H1 (cell line): ENCODE measurements around the gene NRIP2. TPM values are rescaled to one million over a fixed set of nuclear protein-coding genes. Genes with fewer than 3 reads are reported as not detected.

Source experiments
- CTCF ChIA-PET: fragments of 300-600 bp; sonication (Branson Sonifier 250); formaldehyde crosslinking; loops from one replicate; lab custom pipeline; 2021; ENCODE audit not compliant: partially characterized antibody; lab: Charles Lee
- POLR2A ChIA-PET: fragments of 300-600 bp; sonication (Branson Sonifier 250); formaldehyde crosslinking; loops from one replicate; lab custom pipeline; 2021; ENCODE audit warnings: inconsistent platforms; ENCODE audit not compliant: partially characterized antibody; lab: Charles Lee
- DNase-seq, 2 experiments: peaks; one replicate each; pipeline versions ENCODE4 v3.0.0 to v3.0.0-alpha.2; 2010 to 2022; ENCODE audit warnings: low spot score in 2 of 2, low read depth in 1 of 2, mixed read lengths in 1 of 2
- FAIRE-seq: peaks from 2 replicates; lab custom pipeline; 2011; peaks lifted over from hg19 to GRCh38; lab: Jason Lieb, UNC
- H2AFZ ChIP-seq: 2 replicates; pipeline ENCODE4 v1.8.1; 2012; ENCODE audit warnings: low read length, inconsistent platforms
- H2AK5ac ChIP-seq: 2 replicates; pipeline ENCODE4 v1.6.1; 2013; ENCODE audit warnings: low read depth, low read length
- H2BK120ac ChIP-seq: replicated peaks from 2 replicates; pipeline ENCODE3; 2013; ENCODE audit warnings: low read depth, low read length, inconsistent platforms
- H2BK12ac ChIP-seq: 2 replicates; pipeline ENCODE4 v1.6.1; 2013; ENCODE audit warnings: low read depth, low read length
- H2BK15ac ChIP-seq: 2 replicates; pipeline ENCODE4 v1.6.1; 2013; ENCODE audit warnings: low read length
- H2BK20ac ChIP-seq: 2 replicates; pipeline ENCODE4 v1.6.1; 2013; ENCODE audit warnings: low read length
- H2BK5ac ChIP-seq: 2 replicates; pipeline ENCODE4 v1.6.1; 2013; ENCODE audit warnings: low read depth, low read length
- H3K14ac ChIP-seq: 2 replicates; pipeline ENCODE4 v1.6.1; 2013; ENCODE audit warnings: inconsistent platforms; ENCODE audit not compliant: insufficient read length
- H3K18ac ChIP-seq: 2 replicates; pipeline ENCODE4 v1.6.1; 2013; ENCODE audit warnings: low read length; ENCODE audit errors: extremely low read depth
- H3K23ac ChIP-seq: 2 replicates; pipeline ENCODE4 v1.6.1; 2013; ENCODE audit warnings: inconsistent platforms; ENCODE audit not compliant: insufficient read length
- H3K23me2 ChIP-seq: 2 replicates; pipeline ENCODE4 v1.6.1; 2013; ENCODE audit warnings: low read depth, low read length
- H3K27ac ChIP-seq: 2 replicates; pipeline ENCODE4 v1.6.1; 2011; ENCODE audit warnings: low read depth, low read length, inconsistent platforms
- H3K27me3 ChIP-seq, 4 experiments: replicated peaks in 1 of 4; 1 replicate in 1 of 4; 2 replicates in 3 of 4; pipeline versions ENCODE4 v1.6.1 to v1.8.1; 2011 to 2013; ENCODE audit warnings: low read length in 3 of 4, mild to moderate bottlenecking in 3 of 4, inconsistent platforms in 2 of 4, mixed read lengths in 2 of 4, moderate library complexity in 1 of 4; ENCODE audit not compliant: control insufficient read depth in 3 of 4, insufficient read depth in 3 of 4; ENCODE audit errors: extremely low read depth in 1 of 4
- H3K36me3 ChIP-seq, 4 experiments: 2 replicates each; pipeline versions ENCODE4 v1.6.1 to v1.8.1; 2011 to 2013; ENCODE audit warnings: mild to moderate bottlenecking in 4 of 4, low read length in 3 of 4, moderate library complexity in 2 of 4, control low read depth in 1 of 4, inconsistent platforms in 1 of 4; ENCODE audit not compliant: insufficient read depth in 4 of 4, control insufficient read depth in 2 of 4
- H3K4ac ChIP-seq: replicated peaks from 2 replicates; pipeline ENCODE3; 2013; ENCODE audit warnings: low read length, low read depth, mixed read lengths, inconsistent platforms; ENCODE audit not compliant: insufficient read length
- H3K4me1 ChIP-seq, 4 experiments: replicated peaks in 1 of 4; 1 replicate in 1 of 4; 2 replicates in 3 of 4; pipeline versions ENCODE4 v1.6.1 to v1.8.1; 2011 to 2013; ENCODE audit warnings: low read length in 3 of 4, inconsistent platforms in 2 of 4, mixed read lengths in 1 of 4; ENCODE audit not compliant: insufficient read depth in 4 of 4, control insufficient read depth in 3 of 4
- H3K4me2 ChIP-seq, 2 experiments: 2 replicates each; pipeline versions ENCODE4 v1.6.1 to v1.8.1; 2011 to 2013; ENCODE audit warnings: low read depth in 2 of 2, low read length in 2 of 2, control low read depth in 1 of 2, inconsistent platforms in 1 of 2, mild to moderate bottlenecking in 1 of 2; ENCODE audit not compliant: insufficient read depth in 1 of 2
- H3K4me3 ChIP-seq, 4 experiments: fragments of 200-600, 300-600 bp in 1 of 4; sonication (generic), shearing (Covaris generic), sonication (Bioruptor Twin) in 1 of 4; 2 replicates each; pipeline versions ENCODE4 v1.5.1 to v1.8.1; 2011 to 2016; ENCODE audit warnings: low read length in 4 of 4, low read depth in 3 of 4, control low read depth in 2 of 4, inconsistent platforms in 2 of 4, mild to moderate bottlenecking in 2 of 4, mixed read lengths in 1 of 4, moderate library complexity in 1 of 4; ENCODE audit not compliant: insufficient read depth in 2 of 4; ENCODE audit errors: extremely low read depth in 1 of 4
- H3K56ac ChIP-seq: replicated peaks from 2 replicates; pipeline ENCODE3; 2013; ENCODE audit warnings: low read depth, mild to moderate bottlenecking, mixed read lengths, low read length, inconsistent platforms; ENCODE audit not compliant: insufficient read length
- H3K79me1 ChIP-seq: 2 replicates; pipeline ENCODE4 v1.6.1; 2013; ENCODE audit warnings: low read depth, low read length, control low read depth
- H3K79me2 ChIP-seq, 2 experiments: 2 replicates each; pipeline versions ENCODE4 v1.6.1 to v1.8.1; 2012 to 2013; ENCODE audit warnings: low read length in 2 of 2, mild to moderate bottlenecking in 2 of 2, inconsistent platforms in 1 of 2; ENCODE audit not compliant: insufficient read depth in 2 of 2, control insufficient read depth in 1 of 2
- H3K9ac ChIP-seq, 4 experiments: replicated peaks in 1 of 4; 1 replicate in 1 of 4; 2 replicates in 3 of 4; pipeline versions ENCODE4 v1.6.1 to v1.8.1; 2011 to 2013; ENCODE audit warnings: low read depth in 3 of 4, low read length in 3 of 4, control low read depth in 2 of 4, mild to moderate bottlenecking in 2 of 4, moderate library complexity in 2 of 4, inconsistent platforms in 1 of 4; ENCODE audit errors: extremely low read depth in 1 of 4
- H3K9me3 ChIP-seq, 2 experiments: 2 replicates each; pipeline versions ENCODE4 v1.6.1 to v1.8.1; 2012 to 2013; ENCODE audit warnings: mild to moderate bottlenecking in 2 of 2, moderate library complexity in 2 of 2, control low read depth in 1 of 2, inconsistent platforms in 1 of 2, low read depth in 1 of 2, low read length in 1 of 2, mixed read lengths in 1 of 2; ENCODE audit not compliant: insufficient read depth in 2 of 2
- H4K20me1 ChIP-seq, 2 experiments: replicated peaks in 1 of 2; 2 replicates each; pipeline versions ENCODE3 to v1.8.1; 2011 to 2013; ENCODE audit warnings: inconsistent platforms in 2 of 2, low read length in 2 of 2, mild to moderate bottlenecking in 1 of 2; ENCODE audit not compliant: insufficient read depth in 2 of 2, control insufficient read depth in 1 of 2
- H4K5ac ChIP-seq: 2 replicates; pipeline ENCODE4 v1.6.1; 2013; ENCODE audit warnings: low read length, low read depth, mixed read lengths, inconsistent platforms; ENCODE audit not compliant: insufficient read length
- H4K8ac ChIP-seq: 2 replicates; pipeline ENCODE4 v1.8.0; 2013; ENCODE audit warnings: mild to moderate bottlenecking, moderate library complexity, low read length, inconsistent platforms; ENCODE audit not compliant: insufficient read depth; ENCODE audit errors: extremely low read depth
- H4K91ac ChIP-seq: replicated peaks from 2 replicates; pipeline ENCODE3; 2013; ENCODE audit warnings: low read length, mixed read lengths, inconsistent platforms; ENCODE audit not compliant: insufficient read length
- CBX8 ChIP-seq: fragments of 300-800, 300-1000 bp; sonication (generic); IDR thresholded peaks from 2 replicates; pipeline ENCODE4 v1.7.1; 2016; ENCODE audit warnings: low read depth, low read length, borderline replicate concordance
- CTBP2 ChIP-seq: IDR thresholded peaks from 2 replicates; pipeline ENCODE4 v1.7.0; 2011; ENCODE audit warnings: borderline replicate concordance, mild to moderate bottlenecking, moderate library complexity, mixed read lengths, low read length; ENCODE audit not compliant: insufficient read depth, insufficient read length
- KDM1A ChIP-seq: fragments of 200-600, 300-600 bp; sonication (generic); IDR thresholded peaks from 2 replicates; pipeline ENCODE4 v1.7.1; 2016; ENCODE audit warnings: mild to moderate bottlenecking, low read length, borderline replicate concordance
- MAX ChIP-seq: IDR thresholded peaks from 2 replicates; pipeline ENCODE4 v1.6.1; 2012; ENCODE audit warnings: inconsistent platforms
- NANOG ChIP-seq: IDR thresholded peaks from 2 replicates; pipeline ENCODE4 v1.6.1; 2011; ENCODE audit warnings: low read length, low read depth, mild to moderate bottlenecking, inconsistent platforms; ENCODE audit not compliant: insufficient read depth, poor library complexity, severe bottlenecking
- POLR2A ChIP-seq, 2 experiments: IDR thresholded peaks; 1 replicate in 1 of 2; 2 replicates in 1 of 2; pipeline ENCODE4 v1.6.1; 2011; ENCODE audit warnings: low read depth in 2 of 2, low read length in 2 of 2, mild to moderate bottlenecking in 2 of 2; ENCODE audit errors: control extremely low read depth in 1 of 2
- POLR2AphosphoS5 ChIP-seq: IDR thresholded peaks from 2 replicates; pipeline ENCODE4 v1.6.1; 2011; ENCODE audit warnings: low read depth, low read length
- POU5F1 ChIP-seq: IDR thresholded peaks from 2 replicates; pipeline ENCODE4 v1.6.1; 2011; ENCODE audit warnings: low read depth, mild to moderate bottlenecking, low read length, moderate library complexity
- RFX5 ChIP-seq: IDR thresholded peaks from 2 replicates; pipeline ENCODE4 v1.6.1; 2011; ENCODE audit warnings: low read depth, low read length, improper control_type of control experiment, borderline replicate concordance
- SP2 ChIP-seq: IDR thresholded peaks from 2 replicates; pipeline ENCODE4 v1.6.1; 2012; ENCODE audit warnings: mild to moderate bottlenecking, low read length, inconsistent platforms
- TBP ChIP-seq: IDR thresholded peaks from 2 replicates; pipeline ENCODE4 v1.6.1; 2011; ENCODE audit warnings: low read depth, low read length, improper control_type of control experiment
- ZNF274 ChIP-seq: IDR thresholded peaks from 2 replicates; pipeline ENCODE4 v1.7.0; 2012; ENCODE audit warnings: low read length, borderline replicate concordance; ENCODE audit errors: extremely low read depth
- WGBS, 2 experiments: shearing (Covaris generic) in 1 of 2; methylation state at CpG; one replicate each; pipeline versions ENCODE4 v1.1.6 to v1.1.7; 2013 to 2015; ENCODE audit warnings: low lambda C conversion rate in 2 of 2, mixed read lengths in 2 of 2, inconsistent platforms in 1 of 2, low coverage in 1 of 2, missing lambda C conversion rate in 1 of 2; ENCODE audit not compliant: insufficient replicate concordance in 2 of 2, insufficient coverage in 1 of 2, insufficient read length in 1 of 2; ENCODE audit errors: extremely low coverage in 1 of 2, missing lambda C conversion rate in 1 of 2; 5-methylcytosine and 5-hydroxymethylcytosine counted together
- polyA plus RNA-seq, 7 experiments: library from polyadenylated mRNA; depleted of rRNA in 3 of 7; stranded (reverse) in 5 of 7; unstranded in 2 of 7; fragments of >200 nt in 5 of 7; fragments of 200-250 nt in 2 of 7; gene quantifications; 1 replicate in 5 of 7; 2 replicates in 1 of 7; 4 replicates in 1 of 7; pipeline versions ENCODE4 v1.2.1 to v1.2.3, GENCODE V29; 2011 to 2013; ENCODE audit warnings: missing spikeins in 2 of 7, mixed read lengths in 2 of 7
- total RNA-seq: library from RNA; stranded (reverse); fragmentation: NEBNext Ultra II Directional; extraction: Animal tissue kit (Norgen Biotek cat#: 25700); gene quantifications from 2 replicates; pipeline ENCODE4 v1.2.1, GENCODE V29; 2021
- TF ChIP-seq, protein P1 (sequence below): IDR thresholded peaks from 2 replicates; pipeline ENCODE4 v1.6.1; 2012; ENCODE audit warnings: inconsistent platforms

NRIP2 gene
- total and polyA plus RNA-seq, 2 of the 8 experiments (the other 6 are each of a cell fraction or from before 2014, with no cell fraction given) = 0.06 TPM; not detected in 1

- Histone ChIP-seq H2AK5ac (no peak overlapping the region), H2BK5ac (no peak overlapping the region), H3K79me1 (peaks cover 5% of the 10 kb centered on the region; the same call in 1 of the 2 replicates), H4K5ac (no peak overlapping the region), H3K23me2 (peaks cover 5% of the 10 kb centered on the region; the same call in 1 of the 2 replicates), H3K56ac (no peak overlapping the region), H4K8ac (no peak overlapping the region), H3K27me3 (no peaks in the 10 kb centered on the region), H4K91ac (no peak overlapping the region), H2AFZ (no peak overlapping the region), H2BK12ac (no peak overlapping the region), H2BK15ac (no peak overlapping the region), H3K27ac (no peak overlapping the region), H4K20me1 (peaks cover 14 to 31% of the 10 kb centered on the region in 2 experiments), H3K14ac (no peak overlapping the region), H3K9ac (no peak overlapping the region), H3K4me3 (no peak overlapping the region), H3K9me3 (no peaks in the 10 kb centered on the region), H3K4me2 (no peak overlapping the region), H3K4ac (no peak overlapping the region), H3K36me3 (peaks cover 50 to 81% (median 69%) of the 10 kb centered on the region in 4 experiments), H2BK120ac (no peak overlapping the region), H3K23ac (no peak overlapping the region), H2BK20ac (no peak overlapping the region), H3K4me1 (no peaks in the 10 kb centered on the region; a peak in 1 of 7 replicates), H3K79me2 (peaks cover 0 to 25% of the 10 kb centered on the region in 2 experiments; a peak in 2 of 4 replicates), H3K18ac (no peak overlapping the region)
- CTCF ChIA-PET = interaction anchor here (0.6 to 3.2 kb wide), 10 partner anchors 10 to 214 kb away, joined by 3 to 12 read pairs (median 3); no protein-coding TSS in a partner anchor
- DNase-seq (no peak), FAIRE-seq (no peak)
- 91% methylated on average over 3 of the region's 3 CpGs; no CpG with 5 or more reads in 1 of the 2 experiments for WGBS, 2 experiments
- POLR2A ChIA-PET = interaction anchor here (1.1 to 3.8 kb wide), 9 partner anchors 10 to 64 kb away, joined by 3 to 15 read pairs (median 4); partner anchors contain the start of gene ITFG2
- TF ChIP-seq CBX8 (no peak), ZNF274 (no peak), POU5F1 (no peak), NANOG (no peak), KDM1A (no peak), POLR2A (IDR thresholded peaks at IDR 0.05; ENCODE audit: control extremely low read depth in 1 of 2, low read depth in 2 of 2, low read length in 2 of 2) (no peak), RFX5 (no peak), CTBP2 (no peak), SP2 (no peak), POLR2AphosphoS5 (no peak), MAX (no peak), TBP (no peak)
- TF ChIP-seq, protein P1, sequence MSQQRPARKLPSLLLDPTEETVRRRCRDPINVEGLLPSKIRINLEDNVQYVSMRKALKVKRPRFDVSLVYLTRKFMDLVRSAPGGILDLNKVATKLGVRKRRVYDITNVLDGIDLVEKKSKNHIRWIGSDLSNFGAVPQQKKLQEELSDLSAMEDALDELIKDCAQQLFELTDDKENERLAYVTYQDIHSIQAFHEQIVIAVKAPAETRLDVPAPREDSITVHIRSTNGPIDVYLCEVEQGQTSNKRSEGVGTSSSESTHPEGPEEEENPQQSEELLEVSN = no peak
These were observed 34.7 kb downstream of the NRIP2 start for GRCh38 chr12:2800046-2800570.
